HG03139 (cell line): Measurements from ENCODE around the gene OR1G1.
"Not testable (repeated sequence)": the region's sequence is repeated elsewhere in the genome, so short reads cannot be mapped to it uniquely, and the experiment has no call there.

Experiments
- ATAC-seq: cut with Tn5 transposase; IDR thresholded peaks from one replicate; pipeline ENCODE4 v1.9.1; 2021; ENCODE audit not compliant: unreplicated experiment

Gene OR1G1

DNA sequence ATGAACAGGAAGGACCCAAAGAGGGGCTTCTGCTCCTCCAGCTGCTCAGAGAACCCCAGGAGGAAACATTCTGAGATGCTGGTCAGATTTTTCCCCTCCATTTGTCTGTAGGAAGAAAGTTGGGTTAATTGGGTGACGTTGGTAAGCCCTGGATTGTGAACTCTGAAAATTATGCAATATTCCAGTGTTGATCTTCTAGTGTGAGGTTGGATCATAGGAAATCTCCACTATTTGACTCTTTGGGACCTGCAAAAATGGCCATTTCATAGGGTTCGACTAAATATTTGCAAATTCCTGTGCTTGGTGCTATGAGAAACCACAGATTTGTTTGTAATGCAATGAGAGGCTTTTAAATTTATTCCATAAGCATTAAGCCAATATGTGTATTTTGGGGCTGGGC lies at the start of gene OR1G1:
Gene OR1G1, minus strand, starts transcription at position 101 of the 400 bp plus-strand sequence. Its CDS starts 0 bp downstream, at position 101.
- no peak for ATAC-seq

DNA sequence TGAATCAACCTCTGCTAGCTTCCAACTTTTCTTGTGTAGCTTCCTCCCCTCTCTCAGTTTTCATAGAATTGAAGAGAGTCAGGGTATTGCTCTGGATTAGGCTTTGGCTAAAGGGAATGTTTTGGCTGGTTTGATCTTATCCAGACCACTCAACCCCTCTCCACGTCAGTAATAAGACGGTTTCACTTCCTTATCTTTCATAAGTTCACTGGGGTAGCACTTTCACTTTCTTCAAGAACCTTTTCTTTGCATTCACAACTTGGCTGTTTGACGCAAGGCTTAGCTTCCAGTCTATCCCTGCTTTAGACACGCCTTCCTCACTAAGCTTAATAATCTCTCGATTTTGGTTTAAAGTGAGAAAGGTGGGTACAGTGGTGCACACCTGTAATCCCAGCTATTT lies 40.2 kb upstream of the OR1G1 start:
- ATAC-seq, result no peak

DNA sequence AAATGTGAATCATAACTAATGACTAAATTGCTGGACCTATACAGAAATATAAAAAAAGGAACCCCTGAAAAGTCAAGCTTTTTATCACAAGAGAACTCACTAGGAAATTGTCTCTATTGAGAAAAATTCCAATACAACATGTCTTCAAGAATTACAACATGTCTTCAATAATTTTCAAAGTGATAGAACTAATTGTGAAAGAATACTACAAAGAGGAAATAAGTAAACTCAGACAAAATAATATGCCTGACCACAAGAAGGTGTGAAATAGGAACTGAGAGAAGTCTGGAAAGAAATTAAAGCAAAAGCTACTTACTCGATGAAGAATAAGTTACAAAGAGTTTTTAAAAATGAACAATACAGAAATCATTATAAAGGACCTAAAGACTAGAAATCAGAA lies 29.9 kb upstream of the OR1G1 start:
- ATAC-seq, result no peak

DNA sequence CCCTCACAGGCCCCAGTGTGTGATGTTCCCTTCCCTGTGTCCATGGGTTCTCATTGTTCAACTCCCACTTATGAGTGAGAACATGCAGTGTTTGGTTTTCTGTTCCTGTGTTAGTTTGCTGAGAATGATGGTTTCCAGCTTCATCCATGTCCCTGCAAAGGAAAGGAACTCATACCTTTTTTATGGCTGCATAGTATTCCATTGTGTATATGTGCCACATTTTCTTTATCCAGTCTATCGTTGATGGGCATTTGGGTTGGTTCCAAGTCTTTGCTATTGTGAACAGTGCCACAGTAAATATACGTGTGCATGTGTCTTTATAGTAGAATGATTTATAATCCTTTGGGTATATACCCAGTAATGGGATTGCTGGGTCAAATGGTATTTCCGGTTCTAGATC lies 10.1 kb upstream of the OR1G1 start:
- not testable (repeated sequence) for ATAC-seq

DNA sequence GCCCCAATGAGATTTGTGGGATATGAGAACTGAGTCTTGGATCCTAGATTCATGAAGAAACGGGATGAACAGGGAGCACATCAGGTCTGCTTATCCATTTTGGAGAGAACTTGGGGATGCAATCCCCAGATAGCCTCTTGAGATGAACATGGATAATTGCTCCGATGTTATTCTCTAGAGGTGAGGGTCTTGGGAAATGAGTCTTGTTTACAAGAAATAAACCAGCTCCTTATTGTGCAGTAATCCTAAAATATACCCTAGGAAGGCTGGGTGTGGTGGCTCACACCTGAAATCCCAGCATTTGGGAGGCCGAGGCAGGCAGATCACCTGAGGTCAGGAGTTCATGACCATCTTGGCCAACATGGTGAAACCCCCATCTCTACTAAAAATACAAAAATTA lies 23.0 kb downstream of the OR1G1 start, which contains the start of gene OR1D2:
Gene OR1D2, minus strand, starts transcription at position 101 of the 400 bp plus-strand sequence. CDS start 11,426 bp downstream, outside the sequence.
- no peak for ATAC-seq
